Jurkat, Clone E6-1 (cell line): ENCODE data around the gene YTHDF2.
"Not testable (repeated sequence)": the region's sequence is repeated elsewhere in the genome, so short reads cannot be mapped to it uniquely, and the experiment has no call there.

Source experiments
- DNase-seq: peaks from one replicate; pipeline ENCODE4 v3.0.0-alpha.2; 2011; ENCODE audit warnings: low read depth, low spot score
- H3K4me3 ChIP-seq: 2 replicates; pipeline ENCODE4 v1.5.1; 2011; ENCODE audit warnings: mild to moderate bottlenecking, low read length, control low read depth, moderate library complexity

YTHDF2 gene

GRCh38 chr1:28791929-28792328, 55.2 kb downstream of the YTHDF2 start:
- not testable (repeated sequence) for H3K4me3 ChIP-seq, DNase-seq

GRCh38 chr1:28792644-28793121, 55.9 kb downstream of the YTHDF2 start:
- no peak overlapping the region for H3K4me3 ChIP-seq
- no peak for DNase-seq

- DNase-seq, H3K4me3 ChIP-seq: not testable (repeated sequence)
Measured at GRCh38 chr1:28794582-28794981, 57.8 kb downstream of the YTHDF2 start.

- H3K4me3 ChIP-seq = no peak overlapping the region
Measured at GRCh38 chr1:28796352-28797211, 59.8 kb downstream of the YTHDF2 start.

GRCh38 chr1:28800324-28800723, 63.6 kb downstream of the YTHDF2 start:
- no peak overlapping the region for H3K4me3 ChIP-seq
- DNase-seq = no peak

More at GRCh38 chr1:28796352-28797211, 59.8 kb downstream of the YTHDF2 start:
- no peak for DNase-seq

GRCh38 chr1:28801461-28801860, 64.7 kb downstream of the YTHDF2 start:
- no peak overlapping the region for H3K4me3 ChIP-seq
- no peak for DNase-seq

GRCh38 chr1:28803051-28803450, 66.3 kb downstream of the YTHDF2 start:
- no peak overlapping the region for H3K4me3 ChIP-seq
- no peak for DNase-seq

GRCh38 chr1:28803662-28804061, 66.9 kb downstream of the YTHDF2 start:
- no peak overlapping the region for H3K4me3 ChIP-seq
- no peak for DNase-seq

- no peak for DNase-seq
- H3K4me3 ChIP-seq = no peak overlapping the region
Measured at GRCh38 chr1:28804071-28804470, 67.3 kb downstream of the YTHDF2 start.

- no peak overlapping the region for H3K4me3 ChIP-seq
- DNase-seq = no peak
Measured at GRCh38 chr1:28807046-28807445, 70.3 kb downstream of the YTHDF2 start.

- DNase-seq = no peak
Measured at GRCh38 chr1:28807986-28808385, 71.2 kb downstream of the YTHDF2 start.

GRCh38 chr1:28811369-28811765, 74.6 kb downstream of the YTHDF2 start:
- no peak for DNase-seq
- no peak overlapping the region for H3K4me3 ChIP-seq

More at GRCh38 chr1:28807986-28808385, 71.2 kb downstream of the YTHDF2 start:
- no peak overlapping the region for H3K4me3 ChIP-seq

- no peak for DNase-seq
- no peak within 1 kb of the TSS for H3K4me3 ChIP-seq
Measured at GRCh38 chr1:28811766-28812668, 75.3 kb downstream of the YTHDF2 start, which contains the start of gene OPRD1. Gene OPRD1, plus strand, starts transcription at chr1:28812170. Its CDS starts 214 bp downstream, at chr1:28812384.

GRCh38 chr1:28812669-28813468, 76.1 kb downstream of the YTHDF2 start:
- no peak overlapping the region for H3K4me3 ChIP-seq
- no peak for DNase-seq

- no peak for DNase-seq
- no peak overlapping the region for H3K4me3 ChIP-seq
Measured at GRCh38 chr1:28813931-28814465, 77.3 kb downstream of the YTHDF2 start.

GRCh38 chr1:28815533-28816185, 78.9 kb downstream of the YTHDF2 start:
- DNase-seq = peak; percentile 51
- no peak overlapping the region for H3K4me3 ChIP-seq

- no peak for DNase-seq
Measured at GRCh38 chr1:28817133-28817532, 80.4 kb downstream of the YTHDF2 start.

GRCh38 chr1:28819020-28819419, 82.3 kb downstream of the YTHDF2 start:
- DNase-seq = no peak
- no peak overlapping the region for H3K4me3 ChIP-seq

More at GRCh38 chr1:28817133-28817532, 80.4 kb downstream of the YTHDF2 start:
- H3K4me3 ChIP-seq = no peak overlapping the region
